Stomach (tissue), 4 donors: Measurements from ENCODE around the gene CHN1.

Experiments
- POLR2A ChIP-seq, 4 donors: fragments of 450-650 bp; IDR thresholded peaks; one replicate each; pipeline ENCODE4 v1.6.1; 2016; ENCODE audit warnings: antibody characterized with exemption in 4 of 4, control low read depth in 2 of 4, mild to moderate bottlenecking in 1 of 4, moderate library complexity in 1 of 4
- POLR2AphosphoS5 ChIP-seq, 3 donors: sonication (generic); formaldehyde crosslinking; IDR thresholded peaks; one replicate each; pipeline ENCODE4 v1.6.1; 2016; ENCODE audit warnings: antibody characterized with exemption in 3 of 3
- TF ChIP-seq, protein P1 (sequence below), 7 experiments: fragments of 450-650 bp in 4 of 7; fragments of 200-600 bp in 3 of 7; sonication (generic) in 3 of 7; IDR thresholded peaks; one replicate each; pipeline ENCODE4 v1.5.1; 2016 to 2019; ENCODE audit warnings: antibody characterized with exemption in 7 of 7, control low read depth in 2 of 7, mild to moderate bottlenecking in 1 of 7

GRCh38 chr2:175017618-175018414 is 12.6 kb upstream of the CHN1 start:
- TF ChIP-seq, protein P1, sequence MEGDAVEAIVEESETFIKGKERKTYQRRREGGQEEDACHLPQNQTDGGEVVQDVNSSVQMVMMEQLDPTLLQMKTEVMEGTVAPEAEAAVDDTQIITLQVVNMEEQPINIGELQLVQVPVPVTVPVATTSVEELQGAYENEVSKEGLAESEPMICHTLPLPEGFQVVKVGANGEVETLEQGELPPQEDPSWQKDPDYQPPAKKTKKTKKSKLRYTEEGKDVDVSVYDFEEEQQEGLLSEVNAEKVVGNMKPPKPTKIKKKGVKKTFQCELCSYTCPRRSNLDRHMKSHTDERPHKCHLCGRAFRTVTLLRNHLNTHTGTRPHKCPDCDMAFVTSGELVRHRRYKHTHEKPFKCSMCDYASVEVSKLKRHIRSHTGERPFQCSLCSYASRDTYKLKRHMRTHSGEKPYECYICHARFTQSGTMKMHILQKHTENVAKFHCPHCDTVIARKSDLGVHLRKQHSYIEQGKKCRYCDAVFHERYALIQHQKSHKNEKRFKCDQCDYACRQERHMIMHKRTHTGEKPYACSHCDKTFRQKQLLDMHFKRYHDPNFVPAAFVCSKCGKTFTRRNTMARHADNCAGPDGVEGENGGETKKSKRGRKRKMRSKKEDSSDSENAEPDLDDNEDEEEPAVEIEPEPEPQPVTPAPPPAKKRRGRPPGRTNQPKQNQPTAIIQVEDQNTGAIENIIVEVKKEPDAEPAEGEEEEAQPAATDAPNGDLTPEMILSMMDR (IDR thresholded peaks at IDR 0.05) = no peak
- TF ChIP-seq POLR2A (IDR thresholded peaks at IDR 0.05) = no peak
- TF ChIP-seq POLR2AphosphoS5 (IDR thresholded peaks at IDR 0.05) = no peak
